GM12878 (cell line): ENCODE measurements around the gene DYNLT4. TPM values are rescaled to one million over a fixed set of nuclear protein-coding genes. Genes with fewer than 3 reads are reported as not detected.

Experiments
- ATAC-seq: fragments of 200-7000 bp; cut with Tn5 transposase; 3 replicates; pipeline ENCODE4 v1.9.1; 2020; ENCODE audit warnings: mild to moderate bottlenecking, moderate library complexity
- BruUV-seq: library from RNA; stranded (reverse); fragments of 400-500 nt; replicated peaks from 2 replicates; lab custom pipeline; 2021; lab: Mats Ljungman, UMichigan
- CTCF ChIA-PET: fragments of 300-600 bp; sonication (Branson Sonifier 250); formaldehyde crosslinking; extraction: SDS; loops from one replicate; lab custom pipeline; 2021; ENCODE audit warnings: inconsistent platforms; lab: Yijun Ruan, JAX
- POLR2A ChIA-PET: fragments of 350-600 bp; formaldehyde crosslinking; extraction: SDS; loops from one replicate; lab custom pipeline; 2021; ENCODE audit warnings: inconsistent platforms; lab: Charles Lee
- RAD21 ChIA-PET: fragments of 300-600 bp; sonication (Branson Sonifier 250); formaldehyde crosslinking; loops from one replicate; lab custom pipeline; 2023; ENCODE audit warnings: antibody characterized with exemption; ENCODE audit not compliant: unreplicated experiment; lab: Charles Lee
- SMC1A ChIA-PET: fragments of 300-600 bp; sonication (Branson Sonifier 250); formaldehyde crosslinking; loops from one replicate; lab custom pipeline; 2023; ENCODE audit not compliant: unreplicated experiment, uncharacterized antibody; lab: Charles Lee
- DNase-seq: peaks from one replicate; pipeline ENCODE4 v3.0.0-alpha.2; 2011; ENCODE audit warnings: low read depth, low spot score
- FAIRE-seq: peaks from 3 replicates; lab custom pipeline; 2011; peaks lifted over from hg19 to GRCh38; lab: Jason Lieb, UNC
- H2AFZ ChIP-seq: 2 replicates; pipeline ENCODE4 v1.6.0; 2011; ENCODE audit warnings: low read depth, low read length, control low read depth; ENCODE audit not compliant: control insufficient read depth
- H3K27ac ChIP-seq: 2 replicates; pipeline ENCODE4 v1.5.1; 2011; ENCODE audit warnings: control low read depth; ENCODE audit not compliant: control insufficient read depth, insufficient read depth
- H3K27me3 ChIP-seq, 2 experiments: replicated peaks in 1 of 2; 2 replicates each; pipeline versions ENCODE4 v1.6.0 to v1.6.1; 2011; ENCODE audit warnings: low read length in 1 of 2; ENCODE audit not compliant: control insufficient read depth in 2 of 2, insufficient read depth in 2 of 2
- H3K36me3 ChIP-seq, 2 experiments: 2 replicates each; pipeline ENCODE4 v1.5.1; 2011; ENCODE audit warnings: low read length in 1 of 2; ENCODE audit not compliant: control insufficient read depth in 2 of 2, insufficient read depth in 2 of 2
- H3K4me1 ChIP-seq: 2 replicates; pipeline ENCODE4 v1.6.1; 2011; ENCODE audit warnings: mild to moderate bottlenecking, low read length, moderate library complexity, mixed read lengths; ENCODE audit not compliant: control insufficient read depth, insufficient read depth
- H3K4me2 ChIP-seq: 2 replicates; pipeline ENCODE4 v1.6.0; 2011; ENCODE audit warnings: control low read depth; ENCODE audit not compliant: control insufficient read depth, insufficient read depth
- H3K4me3 ChIP-seq: fragments of 200-600 bp; sonication (generic); 2 replicates; pipeline ENCODE4 v1.5.1; 2016
- H3K79me2 ChIP-seq: 2 replicates; pipeline ENCODE4 v1.6.0; 2011; ENCODE audit warnings: low read length; ENCODE audit not compliant: control insufficient read depth, insufficient read depth
- H3K9ac ChIP-seq: 2 replicates; pipeline ENCODE4 v1.8.0; 2011; ENCODE audit warnings: low read length, control low read depth, mixed read lengths; ENCODE audit not compliant: control insufficient read depth, insufficient read depth
- H3K9me3 ChIP-seq: replicated peaks from 3 replicates; pipeline ENCODE4 v1.5.1; 2011; ENCODE audit warnings: mild to moderate bottlenecking, low read length; ENCODE audit not compliant: control insufficient read depth, insufficient read depth
- H4K20me1 ChIP-seq: 2 replicates; pipeline ENCODE4 v1.6.0; 2011; ENCODE audit not compliant: control insufficient read depth, insufficient read depth
- BMI1 ChIP-seq: fragments of 450-650 bp; IDR thresholded peaks from 2 replicates; pipeline ENCODE4 v1.6.1; 2016; ENCODE audit warnings: mild to moderate bottlenecking, moderate library complexity, borderline replicate concordance
- CEBPZ ChIP-seq: fragments of 150-350 bp; IDR thresholded peaks from 2 replicates; pipeline ENCODE4 v1.6.1; 2016; ENCODE audit warnings: low read depth, low read length
- EED ChIP-seq: sonication (generic); IDR thresholded peaks from 2 replicates; pipeline ENCODE4 v1.6.1; 2016; ENCODE audit warnings: antibody characterized with exemption, low read depth
- EZH2 ChIP-seq: IDR thresholded peaks from 2 replicates; pipeline ENCODE4 v1.6.1; 2012; ENCODE audit warnings: low read depth, mild to moderate bottlenecking, control low read depth, inconsistent platforms, low read length, borderline replicate concordance; ENCODE audit not compliant: control insufficient read depth
- IKZF1 ChIP-seq: fragments of 450-650 bp; conservative IDR thresholded peaks from 2 replicates; pipeline ENCODE4 v1.6.1; 2017; ENCODE audit warnings: antibody characterized with exemption, mild to moderate bottlenecking
- KDM1A ChIP-seq: fragments of 200-600 bp; sonication (generic); IDR thresholded peaks from 2 replicates; pipeline ENCODE4 v1.6.1; 2016; ENCODE audit warnings: borderline replicate concordance
- MXI1 ChIP-seq: fragments of 150-350 bp; IDR thresholded peaks from 2 replicates; pipeline ENCODE4 v1.6.1; 2011; ENCODE audit warnings: low read depth, mild to moderate bottlenecking, inconsistent platforms, low read length, improper control_type of control experiment
- MYC ChIP-seq: IDR thresholded peaks from 2 replicates; pipeline ENCODE4 v1.6.1; 2011; ENCODE audit warnings: mild to moderate bottlenecking, low read length, moderate library complexity, inconsistent platforms; ENCODE audit not compliant: insufficient read depth, insufficient replicate concordance, insufficient read length, severe bottlenecking
- NFYB ChIP-seq: IDR thresholded peaks from 2 replicates; pipeline ENCODE4 v1.6.1; 2011; ENCODE audit warnings: low read depth, mild to moderate bottlenecking, low read length, improper control_type of control experiment, moderate library complexity; ENCODE audit not compliant: insufficient read depth
- SREBF2 ChIP-seq: IDR thresholded peaks from 2 replicates; pipeline ENCODE4 v1.6.1; 2012; ENCODE audit warnings: mild to moderate bottlenecking, low read length
- STAT1 ChIP-seq: fragments of 450-650 bp; conservative IDR thresholded peaks from 2 replicates; pipeline ENCODE4 v1.6.1; 2014; ENCODE audit warnings: antibody characterized with exemption, mild to moderate bottlenecking
- ZNF207 ChIP-seq: fragments of 450-650 bp; IDR thresholded peaks from 2 replicates; pipeline ENCODE4 v1.6.1; 2014; ENCODE audit warnings: antibody characterized with exemption, mild to moderate bottlenecking, borderline replicate concordance
- whole genome bisulfite sequencing: methylation state at CpG from one replicate; pipeline ENCODE4 v1.1.6; 2016; ENCODE audit warnings: low lambda C conversion rate; ENCODE audit not compliant: insufficient replicate concordance, insufficient coverage; ENCODE audit errors: missing lambda C conversion rate; 5-methylcytosine and 5-hydroxymethylcytosine counted together
- in situ Hi-C: fragments of 300-500 bp; cut with MboI; formaldehyde crosslinking; loops from 9 replicates; pipeline ENCODE4 v1.14.3; 2018; ENCODE audit warnings: mixed read lengths
- intact Hi-C: fragments of 100-400 bp; cut with micrococcal nuclease; formaldehyde crosslinking; loops from one replicate; pipeline ENCODE4 v1.14.2; 2022; ENCODE audit not compliant: unreplicated experiment
- polyA plus RNA-seq, 11 experiments: library from polyadenylated mRNA; depleted of rRNA in 4 of 11; unstranded in 6 of 11; stranded (reverse) in 5 of 11; fragments of >200 nt; fragmentation: Nextera tagmentation in 4 of 11; fragmentation: Illumina TruSeq in 1 of 11; extraction: Ambion mirVana in 4 of 11; extraction: Trizol in 1 of 11; gene quantifications; 1 replicate in 1 of 11; 2 replicates in 10 of 11; pipeline versions ENCODE4 v1.2.1 to v1.2.3, GENCODE V29; 2011 to 2016; ENCODE audit warnings: inconsistent platforms in 2 of 11, missing spikeins in 2 of 11, low read depth in 1 of 11
- total RNA-seq, 4 experiments: library from RNA; depleted of rRNA in 3 of 4; stranded (reverse); fragments of >200 nt in 3 of 4; fragmentation: Illumina TruSeq in 1 of 4; extraction: Trizol in 1 of 4; gene quantifications; 2 replicates each; pipeline versions ENCODE4 v1.2.1 to v1.2.3, GENCODE V29; 2013 to 2021
- TF ChIP-seq, protein P1 (sequence below): IDR thresholded peaks from 2 replicates; pipeline ENCODE4 v1.6.1; 2012; ENCODE audit warnings: low read depth, low read length, improper control_type of control experiment

DYNLT4 gene
- total and polyA plus RNA-seq, 10 of the 15 experiments (the other 5 are each of a cell fraction or from before 2014, with no cell fraction given), result 0.23 to 0.28 TPM; not detected in 8

- ATAC-seq (peak; percentile 64), FAIRE-seq (peak; percentile 94), DNase-seq (peak; percentile 65)
- Histone ChIP-seq H4K20me1 (no peaks in the 10 kb centered on the region), H3K27ac (peak overlapping the region; percentile 95), H3K36me3 (peaks cover 3 to 9% of the 10 kb centered on the region in 2 experiments; a peak in 3 of 4 replicates), H3K4me3 (no peak overlapping the region), H3K9me3 (no peaks in the 10 kb centered on the region), H3K4me2 (peak overlapping the region; percentile 49; the same call in 1 of the 2 replicates), H3K27me3 (no peaks in the 10 kb centered on the region), H2AFZ (peak overlapping the region; percentile 52), H3K4me1 (peaks cover 52% of the 10 kb centered on the region), H3K9ac (peak overlapping the region; percentile 75), H3K79me2 (peaks cover 2% of the 10 kb centered on the region; the same call in 1 of the 2 replicates)
- SMC1A ChIA-PET, result interaction anchor here (0.9 to 4.6 kb wide), 6 partner anchors 12 to 205 kb away, joined by 3 to 52 read pairs (median 6); partner anchors contain the start of gene UROD
- BruUV-seq, result no TSS peak
- CTCF ChIA-PET, result interaction anchor here (1.4 to 4.1 kb wide), 4 partner anchors 8 to 78 kb away, joined by 4 to 47 read pairs (median 22); partner anchors contain the start of genes PLK3 and RNU5D-1
- intact Hi-C loops, result no loop called here
- RAD21 ChIA-PET, result interaction anchor here (2.7 to 3.5 kb wide), 4 partner anchors 8 to 85 kb away, joined by 21 to 41 read pairs (median 27); partner anchors contain the start of genes PLK3 and RNU5D-1
- in situ Hi-C loops, result loop anchor here (5.0 kb wide), 1 partner anchor 75 kb away; the partner anchor contains the start of gene RNU5D-1
- POLR2A ChIA-PET, result interaction anchor here (0.6 to 5.1 kb wide), 8 partner anchors 8 to 661 kb away, joined by 4 to 59 read pairs (median 14); partner anchors contain the start of genes PLK3 and RNU5D-1
- WGBS, result 1% methylated on average over 16 of the region's 16 CpGs
- TF ChIP-seq, protein P1, sequence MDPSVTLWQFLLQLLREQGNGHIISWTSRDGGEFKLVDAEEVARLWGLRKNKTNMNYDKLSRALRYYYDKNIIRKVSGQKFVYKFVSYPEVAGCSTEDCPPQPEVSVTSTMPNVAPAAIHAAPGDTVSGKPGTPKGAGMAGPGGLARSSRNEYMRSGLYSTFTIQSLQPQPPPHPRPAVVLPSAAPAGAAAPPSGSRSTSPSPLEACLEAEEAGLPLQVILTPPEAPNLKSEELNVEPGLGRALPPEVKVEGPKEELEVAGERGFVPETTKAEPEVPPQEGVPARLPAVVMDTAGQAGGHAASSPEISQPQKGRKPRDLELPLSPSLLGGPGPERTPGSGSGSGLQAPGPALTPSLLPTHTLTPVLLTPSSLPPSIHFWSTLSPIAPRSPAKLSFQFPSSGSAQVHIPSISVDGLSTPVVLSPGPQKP, result 0 out of 2 replicates have a peak, but pooled peaks have one; percentile 27
- TF ChIP-seq SREBF2 (peak; percentile 25; the same call in 1 of the 2 replicates), MYC (no peak), KDM1A (no peak), STAT1 (peak; percentile 80; the same call in 1 of the 2 replicates), EED (no peak; the same call in 1 of the 2 replicates), ZNF207 (peak; percentile 56), NFYB (no peak), IKZF1 (0 out of 2 replicates have a peak, but pooled peaks have one; percentile 62), CEBPZ (no peak), BMI1 (peak; percentile 51; the same call in 1 of the 2 replicates), EZH2 (no peak), MXI1 (0 out of 2 replicates have a peak, but pooled peaks have one; percentile 38)
These were observed 362 bp upstream of the DYNLT4 start for GRCh38 chr1:44807364-44808062.
